Urinary bladder (tissue), 4 donors: ENCODE results near the gene HYAL2. TPM values are rescaled to one million over a fixed set of nuclear protein-coding genes. Genes with fewer than 3 reads are reported as not detected.
A peak's percentile ranks its signal among the peaks of the same experiment; 100 is the strongest.

Experiments
- DNase-seq: peaks from one replicate; pipeline ENCODE4 v3.0.0-alpha.2; 2015; ENCODE audit errors: extremely low spot score
- H3K27ac ChIP-seq: one replicate; pipeline ENCODE4 v1.5.1; 2013; ENCODE audit warnings: low read depth, mild to moderate bottlenecking, moderate library complexity
- H3K36me3 ChIP-seq: one replicate; pipeline ENCODE4 v1.6.1; 2013; ENCODE audit warnings: mild to moderate bottlenecking, moderate library complexity; ENCODE audit not compliant: insufficient read depth
- H3K4me1 ChIP-seq: one replicate; pipeline ENCODE4 v1.6.1; 2013; ENCODE audit warnings: mild to moderate bottlenecking, moderate library complexity; ENCODE audit not compliant: insufficient read depth
- H3K4me3 ChIP-seq: one replicate; pipeline ENCODE4 v1.5.1; 2013; ENCODE audit warnings: low read depth, low read length
- WGBS: extraction: QIAGEN DNeasy Blood & Tissue Kit; methylation state at CpG from one replicate; pipeline ENCODE4 v1.1.7; 2013; 5-methylcytosine and 5-hydroxymethylcytosine counted together
- polyA plus RNA-seq: library from polyadenylated mRNA; stranded (reverse); fragments of 200-250 nt; gene quantifications from one replicate; pipeline ENCODE4 v1.2.3, GENCODE V29; 2013
- total RNA-seq: library from RNA; depleted of rRNA; stranded (reverse); fragments of >200 nt; gene quantifications from one replicate; pipeline ENCODE4 v1.2.3, GENCODE V29; 2014
- donor health status: healthy with polysubstance abuse.
- donor health status: healthy.

HYAL2 gene
- total and polyA plus RNA-seq, 2 donors, result 44.0 to 121 TPM

GRCh38 chr3:50299929-50300680 lies 22.4 kb downstream of the HYAL2 start:
- DNase-seq, result no peak
- Histone ChIP-seq H3K36me3 (no peaks in the 10 kb centered on the region), H3K4me3 (peak overlapping the region; percentile 34), H3K27ac (peak overlapping the region; percentile 55), H3K4me1 (no peaks in the 10 kb centered on the region)
- 49% methylated on average over 12 of the region's 12 CpGs for WGBS

- no peaks in the 10 kb centered on the region for H3K4me1 ChIP-seq
- WGBS, result under 1% methylated on average over 12 of the region's 12 CpGs
These were observed 23.0 kb downstream of the HYAL2 start for GRCh38 chr3:50299638-50299928.

GRCh38 chr3:50298836-50299637 lies 23.5 kb downstream of the HYAL2 start, which contains the start of the genes HYAL3 and NAA80:
Gene HYAL3 (minus strand): TSS chr3:50299405. CDS start chr3:50295602, 3,803 bp downstream.
Gene NAA80 (minus strand): TSS chr3:50299405. CDS start chr3:50297463, 1,942 bp downstream.
- WGBS, result under 1% methylated on average over 61 of the region's 61 CpGs
- DNase-seq, result peak; percentile 98
- Histone ChIP-seq H3K36me3 (no peaks in the 10 kb centered on the region), H3K4me1 (no peaks in the 10 kb centered on the region), H3K27ac (peak within 1 kb of the TSS; percentile 82), H3K4me3 (peak within 1 kb of the TSS; percentile 52)

More at GRCh38 chr3:50299638-50299928, 23.0 kb downstream of the HYAL2 start:
- no peak for DNase-seq
- Histone ChIP-seq H3K4me3 (peak overlapping the region; percentile 34), H3K27ac (peak overlapping the region; percentile 55), H3K36me3 (no peaks in the 10 kb centered on the region)

- no peaks in the 10 kb centered on the region for H3K4me1 ChIP-seq
- no peak for DNase-seq
- peak overlapping the region; percentile 82 for H3K27ac ChIP-seq
- H3K4me3 ChIP-seq, result peak overlapping the region; percentile 52
- H3K36me3 ChIP-seq, result no peaks in the 10 kb centered on the region
- 45% methylated on average over 9 of the region's 9 CpGs for WGBS
These were observed 24.4 kb downstream of the HYAL2 start for GRCh38 chr3:50297896-50298725.

GRCh38 chr3:50297384-50297775 lies 25.2 kb downstream of the HYAL2 start:
- no peaks in the 10 kb centered on the region for H3K4me1 ChIP-seq
- no peak overlapping the region for H3K4me3 ChIP-seq
- no peak for DNase-seq
- H3K27ac ChIP-seq, result no peak overlapping the region
- no peaks in the 10 kb centered on the region for H3K36me3 ChIP-seq
- 87% methylated on average over 2 of the region's 2 CpGs for WGBS

- H3K27ac ChIP-seq, result no peak overlapping the region
- no peak for DNase-seq
- H3K36me3 ChIP-seq, result no peaks in the 10 kb centered on the region
- H3K4me3 ChIP-seq, result no peak overlapping the region
- WGBS, result 92% methylated on average over 18 of the region's 18 CpGs
- no peaks in the 10 kb centered on the region for H3K4me1 ChIP-seq
These were observed 25.7 kb downstream of the HYAL2 start for GRCh38 chr3:50296721-50297383.

GRCh38 chr3:50295553-50296431 lies 26.8 kb downstream of the HYAL2 start:
- no peak for DNase-seq
- Histone ChIP-seq H3K27ac (no peak overlapping the region), H3K36me3 (no peaks in the 10 kb centered on the region), H3K4me1 (no peaks in the 10 kb centered on the region), H3K4me3 (no peak overlapping the region)
- 83% methylated on average over 8 of the region's 8 CpGs for WGBS

GRCh38 chr3:50294492-50295403 lies 27.8 kb downstream of the HYAL2 start:
- DNase-seq, result no peak
- Histone ChIP-seq H3K4me3 (no peak overlapping the region), H3K27ac (no peak overlapping the region), H3K36me3 (no peaks in the 10 kb centered on the region), H3K4me1 (no peaks in the 10 kb centered on the region)
- WGBS, result 89% methylated on average over 22 of the region's 22 CpGs

GRCh38 chr3:50294089-50294488 lies 28.5 kb downstream of the HYAL2 start:
- no peaks in the 10 kb centered on the region for H3K4me1 ChIP-seq
- H3K4me3 ChIP-seq, result no peak overlapping the region
- H3K27ac ChIP-seq, result no peak overlapping the region
- H3K36me3 ChIP-seq, result no peaks in the 10 kb centered on the region
- no peak for DNase-seq
- WGBS, result 88% methylated on average over 4 of the region's 4 CpGs

- H3K27ac ChIP-seq, result no peak overlapping the region
- no peak for DNase-seq
- H3K4me1 ChIP-seq, result no peaks in the 10 kb centered on the region
- H3K36me3 ChIP-seq, result no peaks in the 10 kb centered on the region
- WGBS, result 74% methylated on average over 12 of the region's 12 CpGs
- H3K4me3 ChIP-seq, result no peak overlapping the region
These were observed 29.3 kb downstream of the HYAL2 start for GRCh38 chr3:50293079-50293801.
